ENCODE data around the gene ITGAD. TPM values are rescaled to one million over a fixed set of nuclear protein-coding genes. Genes with fewer than 3 reads are reported as not detected.

The ITGAD gene
- total and polyA plus RNA-seq, 2 of the 4 experiments (the other 2 are of a cell fraction), result not detected

DNA sequence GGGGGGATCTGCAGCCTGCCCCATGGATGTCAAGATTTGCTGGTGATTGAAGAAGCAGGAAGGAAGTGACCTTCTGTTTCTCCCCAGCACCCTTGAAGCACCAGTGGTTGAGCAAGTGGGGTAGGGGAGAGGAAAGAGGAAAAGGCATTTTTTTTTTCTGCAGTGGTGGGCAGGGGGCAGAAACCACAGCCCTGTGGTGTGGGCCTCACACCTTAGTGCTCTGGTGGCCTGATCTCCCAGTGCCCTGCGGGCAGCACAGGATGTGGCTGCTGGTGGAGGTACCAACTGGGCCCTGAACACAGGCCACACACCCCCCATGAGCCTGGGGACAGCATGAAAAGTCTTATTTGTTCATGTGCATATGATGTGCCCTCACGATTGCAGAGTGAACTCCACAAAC lies 7.1 kb downstream of the ITGAD start:
- dilution Hi-C loops (cut with HindIII; ENCODE audit: low sequenced_read_pairs, unreplicated experiment), result no loop called here

More for the DNA sequence above, 7.1 kb downstream of the ITGAD start:
- Histone ChIP-seq H4K5ac (ENCODE audit: low read depth, low read length) (no peak overlapping the region), H4K91ac (ENCODE audit: insufficient read depth, low read depth, low read length) (no peak overlapping the region), H2BK5ac (ENCODE audit: low read depth, low read length, poor library complexity, severe bottlenecking) (no peak overlapping the region), H3K9ac (ENCODE audit: low read depth, low read length) (no peak overlapping the region), H3K27ac (ENCODE audit: insufficient read depth, low read length) (no peak overlapping the region), H4K20me1 (ENCODE audit: insufficient read depth, low read length) (no peaks in the 10 kb centered on the region), H3K36me3 (ENCODE audit: control insufficient read depth, insufficient read depth, low read length) (no peaks in the 10 kb centered on the region), H3K56ac (ENCODE audit: extremely low read depth, insufficient read depth, low read length) (no peak overlapping the region), H3K4me3 (ENCODE audit: insufficient read depth, low read depth, low read length) (no peak overlapping the region), H3K27me3 (ENCODE audit: control insufficient read depth, insufficient read depth, low read length) (no peaks in the 10 kb centered on the region; the same call in 1 of the 2 replicates), H2AK9ac (replicated peaks; ENCODE audit: low read depth, low read length, poor library complexity) (no peak overlapping the region), H3K4ac (ENCODE audit: low read depth, low read length) (no peak overlapping the region), H3K14ac (replicated peaks; ENCODE audit: low read depth, low read length) (no peak overlapping the region), H2BK20ac (ENCODE audit: low read depth, low read length) (no peak overlapping the region), H3K9me3 (ENCODE audit: control insufficient read depth, insufficient read depth, low read length) (no peaks in the 10 kb centered on the region; the same call in 1 of the 2 replicates), H2AK5ac (ENCODE audit: low read depth, low read length) (no peak overlapping the region), H2AFZ (replicated peaks; ENCODE audit: low read length, poor library complexity) (no peak overlapping the region), H4K8ac (ENCODE audit: low read depth in 2 of 2, low read length in 2 of 2) (no peak overlapping the region), H3K4me1 (ENCODE audit: control insufficient read depth, insufficient read depth, low read length) (no peaks in the 10 kb centered on the region), H2BK15ac (ENCODE audit: low read depth, low read length) (no peak overlapping the region), H3K23ac (ENCODE audit: low read depth, low read length) (no peak overlapping the region), H3K4me2 (ENCODE audit: low read depth, low read length) (no peak overlapping the region), H2BK120ac (ENCODE audit: low read depth, low read length) (no peak overlapping the region), H3K18ac (ENCODE audit: low read depth, low read length) (no peak overlapping the region), H3K79me1 (ENCODE audit: low read depth in 1 of 2, low read length in 2 of 2) (no peaks in the 10 kb centered on the region), H3K9me1 (ENCODE audit: insufficient read depth, low read length) (no peaks in the 10 kb centered on the region)
- ATAC-seq (ENCODE audit: low read depth), result no peak
- TF ChIP-seq, protein P1, sequence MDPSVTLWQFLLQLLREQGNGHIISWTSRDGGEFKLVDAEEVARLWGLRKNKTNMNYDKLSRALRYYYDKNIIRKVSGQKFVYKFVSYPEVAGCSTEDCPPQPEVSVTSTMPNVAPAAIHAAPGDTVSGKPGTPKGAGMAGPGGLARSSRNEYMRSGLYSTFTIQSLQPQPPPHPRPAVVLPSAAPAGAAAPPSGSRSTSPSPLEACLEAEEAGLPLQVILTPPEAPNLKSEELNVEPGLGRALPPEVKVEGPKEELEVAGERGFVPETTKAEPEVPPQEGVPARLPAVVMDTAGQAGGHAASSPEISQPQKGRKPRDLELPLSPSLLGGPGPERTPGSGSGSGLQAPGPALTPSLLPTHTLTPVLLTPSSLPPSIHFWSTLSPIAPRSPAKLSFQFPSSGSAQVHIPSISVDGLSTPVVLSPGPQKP (IDR thresholded peaks at IDR 0.05; ENCODE audit: borderline replicate concordance, low read depth, low read length), result no peak
- TF ChIP-seq RAD21 (IDR thresholded peaks at IDR 0.05; ENCODE audit: low read length), result no peak
- TF ChIP-seq FOS (IDR thresholded peaks at IDR 0.05; ENCODE audit: low read depth, low read length), result no peak
- no peak for TF ChIP-seq CHD1 (IDR thresholded peaks at IDR 0.05; ENCODE audit: low read depth, low read length)
- TF ChIP-seq, protein P2, sequence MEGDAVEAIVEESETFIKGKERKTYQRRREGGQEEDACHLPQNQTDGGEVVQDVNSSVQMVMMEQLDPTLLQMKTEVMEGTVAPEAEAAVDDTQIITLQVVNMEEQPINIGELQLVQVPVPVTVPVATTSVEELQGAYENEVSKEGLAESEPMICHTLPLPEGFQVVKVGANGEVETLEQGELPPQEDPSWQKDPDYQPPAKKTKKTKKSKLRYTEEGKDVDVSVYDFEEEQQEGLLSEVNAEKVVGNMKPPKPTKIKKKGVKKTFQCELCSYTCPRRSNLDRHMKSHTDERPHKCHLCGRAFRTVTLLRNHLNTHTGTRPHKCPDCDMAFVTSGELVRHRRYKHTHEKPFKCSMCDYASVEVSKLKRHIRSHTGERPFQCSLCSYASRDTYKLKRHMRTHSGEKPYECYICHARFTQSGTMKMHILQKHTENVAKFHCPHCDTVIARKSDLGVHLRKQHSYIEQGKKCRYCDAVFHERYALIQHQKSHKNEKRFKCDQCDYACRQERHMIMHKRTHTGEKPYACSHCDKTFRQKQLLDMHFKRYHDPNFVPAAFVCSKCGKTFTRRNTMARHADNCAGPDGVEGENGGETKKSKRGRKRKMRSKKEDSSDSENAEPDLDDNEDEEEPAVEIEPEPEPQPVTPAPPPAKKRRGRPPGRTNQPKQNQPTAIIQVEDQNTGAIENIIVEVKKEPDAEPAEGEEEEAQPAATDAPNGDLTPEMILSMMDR (conservative IDR thresholded peaks at IDR 0.05; ENCODE audit: low read depth, low read length), result no peak
- TF ChIP-seq CEBPB (IDR thresholded peaks at IDR 0.05; ENCODE audit: low read depth, low read length), result no peak
- TF ChIP-seq POLR2A (IDR thresholded peaks at IDR 0.05; ENCODE audit: low read depth, low read length), result no peak
- TF ChIP-seq RFX5 (IDR thresholded peaks at IDR 0.05; ENCODE audit: low read depth, low read length), result no peak
- TF ChIP-seq, protein P3, sequence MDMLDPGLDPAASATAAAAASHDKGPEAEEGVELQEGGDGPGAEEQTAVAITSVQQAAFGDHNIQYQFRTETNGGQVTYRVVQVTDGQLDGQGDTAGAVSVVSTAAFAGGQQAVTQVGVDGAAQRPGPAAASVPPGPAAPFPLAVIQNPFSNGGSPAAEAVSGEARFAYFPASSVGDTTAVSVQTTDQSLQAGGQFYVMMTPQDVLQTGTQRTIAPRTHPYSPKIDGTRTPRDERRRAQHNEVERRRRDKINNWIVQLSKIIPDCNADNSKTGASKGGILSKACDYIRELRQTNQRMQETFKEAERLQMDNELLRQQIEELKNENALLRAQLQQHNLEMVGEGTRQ (IDR thresholded peaks at IDR 0.05; ENCODE audit: low read depth, low read length), result no peak
- no peak for TF ChIP-seq SMC3 (IDR thresholded peaks at IDR 0.05; ENCODE audit: low read depth, low read length)
- TF ChIP-seq NFE2L2 (IDR thresholded peaks at IDR 0.05; ENCODE audit: low read depth, low read length), result no peak
- no peak for TF ChIP-seq MAZ (IDR thresholded peaks at IDR 0.05; ENCODE audit: borderline replicate concordance, low read depth, low read length)
- TF ChIP-seq MXI1 (IDR thresholded peaks at IDR 0.05; ENCODE audit: borderline replicate concordance, low read depth, low read length), result no peak
- no peak for TF ChIP-seq MAFK (IDR thresholded peaks at IDR 0.05; ENCODE audit: low read depth, low read length)
- no peak for TF ChIP-seq BHLHE40 (IDR thresholded peaks at IDR 0.05; ENCODE audit: low read depth, low read length)
- TF ChIP-seq RCOR1 (IDR thresholded peaks at IDR 0.05; ENCODE audit: insufficient replicate concordance, low read length), result no peak
- WGBS, 2 experiments (ENCODE audit: extremely low coverage in 2 of 2, insufficient read length in 1 of 2), result no CpG with 5 or more reads among the region's 2 CpGs
- BruUV-seq (replicated peaks), result no TSS peak
- in situ Hi-C loops (cut with MboI; ENCODE audit: low sequenced_read_pairs), result no loop called here
- ChIA-PET POLR2A (ENCODE audit: unreplicated experiment) (no interaction called here), CTCF (no interaction called here)
- intact Hi-C loops (cut with micrococcal nuclease), result no loop called here
- no peak for DNase-seq
